Activated CD4-positive, alpha-beta memory T cell treated with anti-CD3 and anti-CD28 coated beads, Interleukin-2, amount 10 ng/mL, durations not matched to agents 7 days and 5 days (primary cell): ENCODE results near the gene C17orf50. TPM values are rescaled to one million over a fixed set of nuclear protein-coding genes. Genes with fewer than 3 reads are reported as not detected.

Source experiments
- CTCF ChIA-PET: fragments of 350-600 bp; sonication (Branson Sonifier 250); formaldehyde crosslinking; loops from one replicate; lab custom pipeline; 2021; ENCODE audit warnings: antibody characterized with exemption, inconsistent platforms; lab: Charles Lee
- POLR2A ChIA-PET: fragments of 350-600 bp; sonication (Branson Sonifier 250); formaldehyde crosslinking; loops from one replicate; lab custom pipeline; 2021; ENCODE audit warnings: antibody characterized with exemption; lab: Charles Lee
- DNase-seq: peaks from one replicate; pipeline ENCODE4 v3.0.0-alpha.2; 2020
- H3K27ac Mint-ChIP-seq: one replicate; pipeline ENCODE4 v1.8.0; 2021; ENCODE audit warnings: mild to moderate bottlenecking, mixed read lengths
- H3K27me3 Mint-ChIP-seq: one replicate; pipeline ENCODE4 v1.8.0; 2021; ENCODE audit warnings: mixed read lengths
- H3K36me3 Mint-ChIP-seq: one replicate; pipeline ENCODE4 v1.8.0; 2021; ENCODE audit warnings: low read depth, mixed read lengths
- H3K4me1 Mint-ChIP-seq: one replicate; pipeline ENCODE4 v1.8.0; 2021; ENCODE audit warnings: mixed read lengths
- H3K4me3 Mint-ChIP-seq: one replicate; pipeline ENCODE4 v1.8.0; 2021; ENCODE audit warnings: mild to moderate bottlenecking, mixed read lengths
- H3K9me3 Mint-ChIP-seq: one replicate; pipeline ENCODE4 v1.8.0; 2021; ENCODE audit warnings: mixed read lengths
- total RNA-seq, 2 experiments: library from RNA; stranded (reverse); gene quantifications; one replicate each; pipeline ENCODE4 v1.2.3, GENCODE V29; 2021

Gene C17orf50
- total RNA-seq, 2 experiments from 2014 or later = not detected

DNA sequence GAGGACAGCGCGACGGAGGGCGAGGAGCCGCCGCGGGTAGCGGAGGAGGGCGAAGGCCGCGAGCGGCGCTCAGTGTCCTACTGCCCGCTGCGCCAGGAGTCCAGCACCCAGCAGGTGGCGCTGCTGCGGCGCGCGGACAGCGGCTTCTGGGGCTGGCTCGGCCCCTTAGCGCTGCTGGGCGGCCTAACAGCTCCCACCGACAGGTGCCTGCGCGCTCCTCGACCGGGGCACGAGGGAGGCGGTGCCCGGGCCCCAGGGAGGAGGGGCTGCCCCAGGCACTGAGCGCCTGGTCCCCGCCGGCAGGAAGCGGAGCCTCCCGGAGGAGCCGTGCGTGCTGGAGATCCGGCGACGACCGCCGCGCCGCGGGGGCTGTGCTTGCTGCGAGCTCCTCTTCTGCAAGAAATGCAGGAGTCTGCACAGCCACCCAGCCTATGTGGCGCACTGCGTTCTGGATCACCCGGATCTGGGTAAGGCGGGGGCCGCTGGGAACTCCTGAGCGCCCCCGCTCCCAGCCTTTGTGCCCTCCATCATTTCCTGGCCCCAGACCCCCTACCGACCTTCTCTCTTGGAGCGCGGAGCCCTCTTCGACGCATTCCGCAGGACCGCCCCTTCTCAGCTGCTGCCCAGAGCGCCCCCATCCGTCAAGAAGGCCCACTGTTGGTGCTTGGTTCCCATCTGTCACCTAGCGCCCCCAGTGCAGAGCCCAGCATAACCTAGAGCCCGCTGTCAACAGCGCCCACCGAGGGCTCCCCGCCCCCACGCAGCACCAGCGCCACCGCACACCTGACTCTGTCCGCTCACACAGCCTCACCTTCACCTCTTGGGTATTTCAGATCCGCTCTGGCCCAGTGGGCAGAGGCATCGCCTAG, 3.7 kb downstream of the C17orf50 start:
- Mint-ChIP-seq H3K4me3 (peak overlapping the region; percentile 82), H3K27ac (peak overlapping the region; percentile 65), H3K27me3 (peaks cover 4% of the 10 kb centered on the region), H3K9me3 (no peaks in the 10 kb centered on the region), H3K4me1 (peaks cover 9% of the 10 kb centered on the region), H3K36me3 (no peaks in the 10 kb centered on the region)
- CTCF ChIA-PET = interaction anchor here (0.6 to 12.7 kb wide), 59 partner anchors 9 to 794 kb away, joined by 3 to 286 read pairs (median 5); partner anchors contain the start of genes CCL5, GAS2L2, MMP28 and RASL10B
- peak; percentile 89 for DNase-seq
- POLR2A ChIA-PET = interaction anchor here (0.8 to 7.6 kb wide), 6 partner anchors 21 to 176 kb away, joined by 3 to 89 read pairs (median 4); partner anchors contain the start of genes MMP28 and TAF15

DNA sequence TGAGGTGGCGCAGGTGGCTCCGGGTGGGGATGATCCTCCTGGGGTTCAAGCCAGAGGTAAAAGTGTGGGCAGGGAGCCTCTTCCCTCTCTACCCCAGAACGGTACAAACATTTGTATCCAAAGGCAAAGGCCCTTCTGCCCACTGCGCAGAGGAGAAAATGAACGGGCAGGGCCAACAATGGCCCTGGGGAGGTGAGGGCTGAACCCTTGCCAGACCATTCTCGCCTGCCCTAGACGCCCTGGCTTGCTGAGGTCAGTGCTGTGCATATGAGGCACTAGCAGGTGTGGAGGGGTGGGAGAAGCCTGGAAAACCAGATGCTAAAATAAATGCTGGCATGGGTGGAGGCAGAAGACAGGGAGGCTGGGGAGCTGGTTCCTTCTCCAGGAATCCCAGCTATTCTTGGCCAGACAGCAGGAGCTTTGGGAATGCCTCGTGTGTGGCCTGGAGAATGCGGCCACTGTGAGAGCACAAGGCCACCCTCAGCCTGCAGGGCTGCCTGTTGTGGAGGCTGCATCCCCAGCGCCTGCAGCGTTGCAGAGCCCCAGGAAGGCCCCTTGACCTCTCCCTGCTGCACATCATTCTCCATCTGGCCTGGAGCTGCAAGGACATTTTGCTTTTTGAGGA, 4.5 kb downstream of the C17orf50 start:
- Mint-ChIP-seq H3K27ac (no peak overlapping the region), H3K27me3 (peaks cover under 1% of the 10 kb centered on the region), H3K4me1 (peaks cover 9% of the 10 kb centered on the region), H3K4me3 (peak overlapping the region; percentile 82), H3K9me3 (no peaks in the 10 kb centered on the region), H3K36me3 (no peaks in the 10 kb centered on the region)
- POLR2A ChIA-PET = interaction anchor here (1.4 to 7.6 kb wide), 2 partner anchors 44 to 92 kb away, joined by 3 to 89 read pairs; partner anchors contain the start of gene TAF15
- CTCF ChIA-PET = interaction anchor here (1.0 to 12.7 kb wide), 12 partner anchors 8 to 148 kb away, joined by 3 to 286 read pairs (median 6); partner anchors contain the start of gene TAF15
- DNase-seq = no peak

DNA sequence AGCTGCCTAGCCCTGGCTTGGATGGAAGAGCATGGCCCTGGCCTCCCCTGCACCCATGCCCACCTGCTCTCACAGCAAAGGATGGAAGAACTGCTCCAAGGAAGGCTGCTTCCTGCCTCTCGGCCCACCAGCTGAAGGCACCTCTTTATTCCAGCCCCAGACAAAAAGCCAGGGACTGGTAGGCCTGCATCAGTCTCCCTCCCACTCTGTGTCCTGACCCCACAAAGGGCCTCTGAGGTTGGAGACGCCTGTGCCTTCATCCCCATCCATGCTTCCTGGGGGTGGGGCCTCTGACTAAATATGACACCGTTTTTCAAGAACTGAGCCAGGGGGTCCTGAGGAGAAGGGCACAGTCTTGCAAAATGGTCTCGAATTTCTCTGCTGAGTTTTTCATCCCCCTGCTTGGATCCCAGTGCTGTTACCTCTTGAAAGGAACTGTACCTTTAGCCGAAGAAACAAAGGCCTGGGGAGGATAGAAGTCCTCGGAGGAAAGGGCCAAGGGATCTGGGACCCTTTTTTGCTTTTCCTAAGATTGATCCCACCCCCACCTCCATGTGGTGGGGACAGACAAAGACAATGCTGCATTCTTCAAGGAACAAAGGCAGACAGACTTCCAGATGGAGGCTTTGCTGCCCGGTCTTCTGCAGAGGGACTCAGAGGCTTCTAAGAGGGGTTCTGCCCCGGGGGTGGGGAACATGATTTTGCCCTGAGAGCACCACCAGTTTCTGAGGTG, 5.2 kb downstream of the C17orf50 start:
- POLR2A ChIA-PET = interaction anchor here (7.6 kb wide), 1 partner anchor 44 kb away, joined by 89 read pairs; the partner anchor contains the start of gene TAF15
- no peak overlapping the region for H3K4me3 Mint-ChIP-seq
- DNase-seq = no peak

DNA sequence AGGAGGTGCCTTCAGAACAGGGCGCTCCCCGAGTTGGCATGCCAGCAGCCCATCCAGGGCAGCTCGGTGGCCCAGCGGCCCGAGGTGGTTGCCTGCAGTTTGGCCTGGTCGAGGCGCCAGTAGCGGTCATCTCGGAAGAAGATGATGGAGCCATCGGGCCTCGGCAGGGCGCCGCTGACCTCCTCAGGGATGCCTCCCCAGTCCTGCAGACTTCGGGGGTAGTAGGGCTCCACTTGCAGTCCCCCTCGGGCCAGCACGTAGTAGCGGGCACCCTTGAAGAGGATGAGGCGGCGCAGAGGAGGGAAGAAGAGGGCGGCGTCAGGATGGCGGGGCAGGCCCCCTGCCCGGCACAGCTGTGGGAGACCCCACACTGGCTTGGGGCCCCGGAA, 5.8 kb downstream of the C17orf50 start:
- peaks cover 9% of the 10 kb centered on the region for H3K4me1 Mint-ChIP-seq
- POLR2A ChIA-PET = interaction anchor here (7.6 kb wide), 1 partner anchor 43 kb away, joined by 89 read pairs; the partner anchor contains the start of gene TAF15

More for the DNA sequence above, 5.2 kb downstream of the C17orf50 start:
- Mint-ChIP-seq H3K9me3 (no peaks in the 10 kb centered on the region), H3K36me3 (no peaks in the 10 kb centered on the region), H3K27me3 (no peaks in the 10 kb centered on the region), H3K4me1 (peaks cover 9% of the 10 kb centered on the region), H3K27ac (no peak overlapping the region)
- CTCF ChIA-PET = interaction anchor here (1.0 to 12.7 kb wide), 6 partner anchors 8 to 42 kb away, joined by 3 to 286 read pairs (median 6); partner anchors contain the start of gene TAF15

DNA sequence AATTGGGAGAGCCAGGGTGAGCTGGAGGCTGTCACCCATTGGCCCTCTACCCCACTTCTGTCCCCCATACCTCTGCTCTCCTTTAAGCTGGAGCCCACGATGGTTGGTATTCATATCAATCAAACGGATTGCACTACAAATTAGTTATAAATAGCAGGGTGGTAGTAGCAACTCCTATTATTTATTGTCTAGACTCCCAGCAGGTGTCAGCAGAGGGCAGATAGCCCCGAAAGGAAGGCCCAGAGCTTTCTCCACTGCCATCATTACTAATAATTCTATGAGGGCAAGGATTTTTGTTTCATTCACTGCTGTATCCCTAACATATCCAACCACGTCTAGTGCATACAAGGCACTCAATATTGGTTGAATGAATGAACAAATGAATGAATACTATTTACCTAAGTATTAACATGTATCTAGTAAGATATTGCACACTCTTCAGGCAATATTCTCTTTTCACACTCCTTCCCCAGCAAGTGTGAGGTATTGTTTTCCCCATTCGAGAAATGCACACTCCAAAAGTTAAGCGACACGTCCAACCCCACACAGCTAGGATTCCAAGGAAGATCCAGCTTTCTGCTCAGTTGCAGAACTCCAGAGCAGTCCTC, 6.3 kb downstream of the C17orf50 start:
- ChIA-PET POLR2A (interaction anchor here (7.6 kb wide), 1 partner anchor 42 kb away, joined by 89 read pairs; the partner anchor contains the start of gene TAF15), CTCF (interaction anchor here (0.8 to 12.7 kb wide), 6 partner anchors 9 to 41 kb away, joined by 3 to 286 read pairs (median 4); partner anchors contain the start of gene TAF15)
- Mint-ChIP-seq H3K4me3 (no peak overlapping the region), H3K36me3 (no peaks in the 10 kb centered on the region), H3K27ac (no peak overlapping the region), H3K4me1 (peaks cover 9% of the 10 kb centered on the region), H3K27me3 (peaks cover 3% of the 10 kb centered on the region), H3K9me3 (no peaks in the 10 kb centered on the region)
- peak; percentile 34 for DNase-seq

More for the DNA sequence above, 5.8 kb downstream of the C17orf50 start:
- no peak overlapping the region for H3K27ac Mint-ChIP-seq
- H3K9me3 Mint-ChIP-seq = no peaks in the 10 kb centered on the region
- CTCF ChIA-PET = interaction anchor here (0.8 to 12.7 kb wide), 5 partner anchors 9 to 41 kb away, joined by 3 to 286 read pairs (median 4); partner anchors contain the start of gene TAF15
- no peaks in the 10 kb centered on the region for H3K27me3 Mint-ChIP-seq
- DNase-seq = no peak
- no peaks in the 10 kb centered on the region for H3K36me3 Mint-ChIP-seq
- H3K4me3 Mint-ChIP-seq = no peak overlapping the region

DNA sequence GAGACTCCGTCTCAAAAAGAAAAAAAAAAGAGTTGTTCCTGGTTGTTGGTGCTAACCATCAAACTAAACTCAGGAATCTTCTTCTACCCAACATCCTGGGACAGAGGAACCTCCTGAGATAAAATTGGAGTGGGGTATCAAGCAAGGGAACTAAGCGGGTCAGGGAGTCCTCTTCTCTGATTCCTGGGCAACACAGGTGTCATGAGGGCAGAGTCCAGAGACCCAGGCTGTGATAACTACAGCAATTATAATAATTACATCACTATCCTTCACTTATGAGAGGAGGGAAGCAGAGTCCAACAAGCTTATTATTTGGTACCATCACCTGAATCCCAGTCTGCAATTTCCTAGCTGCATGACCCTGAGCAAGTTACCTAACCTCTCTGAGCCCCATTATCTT, 8.1 kb downstream of the C17orf50 start:
- POLR2A ChIA-PET = interaction anchor here (7.6 kb wide), 1 partner anchor 41 kb away, joined by 89 read pairs; the partner anchor contains the start of gene TAF15
- H3K4me1 Mint-ChIP-seq = peaks cover 9% of the 10 kb centered on the region
- CTCF ChIA-PET = interaction anchor here (1.2 to 12.7 kb wide), 2 partner anchors 28 to 39 kb away, joined by 3 to 286 read pairs; partner anchors contain the start of gene TAF15
- H3K9me3 Mint-ChIP-seq = no peaks in the 10 kb centered on the region
- no peak overlapping the region for H3K4me3 Mint-ChIP-seq
- DNase-seq = no peak
- H3K27ac Mint-ChIP-seq = no peak overlapping the region
- no peaks in the 10 kb centered on the region for H3K36me3 Mint-ChIP-seq
- H3K27me3 Mint-ChIP-seq = peaks cover 11% of the 10 kb centered on the region

DNA sequence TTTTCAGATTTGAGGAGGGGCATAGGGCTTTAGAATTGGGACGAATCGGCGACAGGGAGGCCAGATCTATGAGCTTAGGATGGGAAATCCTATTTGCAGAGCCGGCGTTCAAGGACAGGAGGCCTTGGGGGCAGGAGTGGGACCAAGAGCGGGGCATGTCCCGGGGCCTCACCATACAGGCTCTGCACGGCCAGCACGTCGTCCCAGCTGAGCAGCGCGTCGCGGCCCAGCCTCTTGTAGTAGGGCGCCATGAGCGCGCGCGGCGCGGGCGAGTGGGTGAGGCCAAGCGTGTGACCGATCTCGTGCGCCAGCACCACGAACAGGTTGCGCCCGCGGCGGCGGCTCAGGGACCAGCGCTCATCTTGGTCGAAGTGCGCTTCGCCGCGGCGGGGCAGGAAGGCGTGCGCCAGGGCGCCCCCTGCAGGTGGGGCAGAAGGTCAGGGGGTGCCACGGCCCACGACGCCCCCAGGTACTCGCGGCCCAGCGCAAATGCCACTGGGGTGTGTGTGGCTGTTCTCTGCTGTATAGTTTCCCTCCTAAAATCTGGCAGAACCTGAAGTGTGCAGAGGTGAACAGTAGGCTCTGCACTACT, 9.3 kb downstream of the C17orf50 start:
- POLR2A ChIA-PET = interaction anchor here (7.6 kb wide), 1 partner anchor 39 kb away, joined by 89 read pairs; the partner anchor contains the start of gene TAF15

DNA sequence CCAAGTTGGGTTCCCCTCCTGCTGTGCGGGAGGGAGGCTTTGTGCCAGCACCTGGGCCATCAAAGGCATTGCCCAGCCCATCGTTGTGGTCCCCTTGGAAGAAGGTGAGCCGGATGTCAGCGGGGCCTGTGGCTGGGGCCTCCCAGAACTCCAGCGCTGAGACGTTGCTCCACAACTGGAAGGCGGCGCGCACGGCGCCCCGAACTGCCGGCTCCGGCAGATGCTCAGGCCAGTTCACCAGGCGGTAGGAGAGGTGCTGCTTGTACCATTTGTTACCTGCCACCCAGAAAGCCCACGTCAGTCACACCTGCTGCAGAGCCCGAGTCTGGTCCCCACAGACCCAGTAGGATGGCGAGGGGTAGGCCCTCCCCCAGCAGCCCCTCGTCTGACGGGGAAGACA, 12.4 kb downstream of the C17orf50 start:
- Mint-ChIP-seq H3K9me3 (no peaks in the 10 kb centered on the region), H3K27me3 (peaks cover 23% of the 10 kb centered on the region), H3K4me3 (no peak overlapping the region), H3K4me1 (no peaks in the 10 kb centered on the region), H3K36me3 (no peaks in the 10 kb centered on the region), H3K27ac (no peak overlapping the region)
- ChIA-PET CTCF (interaction anchor here (1.5 kb wide), 1 partner anchor 8 kb away, joined by 7 read pairs; no protein-coding TSS in a partner anchor), POLR2A (no interaction called here)
- no peak for DNase-seq

More for the DNA sequence above, 9.3 kb downstream of the C17orf50 start:
- Mint-ChIP-seq H3K4me1 (peaks cover under 1% of the 10 kb centered on the region), H3K4me3 (no peak overlapping the region), H3K27ac (no peak overlapping the region), H3K9me3 (no peaks in the 10 kb centered on the region), H3K36me3 (no peaks in the 10 kb centered on the region), H3K27me3 (peaks cover 11% of the 10 kb centered on the region)
- CTCF ChIA-PET = interaction anchor here (1.1 to 12.7 kb wide), 3 partner anchors 24 to 38 kb away, joined by 3 to 286 read pairs (median 3); partner anchors contain the start of gene TAF15
- DNase-seq = no peak

DNA sequence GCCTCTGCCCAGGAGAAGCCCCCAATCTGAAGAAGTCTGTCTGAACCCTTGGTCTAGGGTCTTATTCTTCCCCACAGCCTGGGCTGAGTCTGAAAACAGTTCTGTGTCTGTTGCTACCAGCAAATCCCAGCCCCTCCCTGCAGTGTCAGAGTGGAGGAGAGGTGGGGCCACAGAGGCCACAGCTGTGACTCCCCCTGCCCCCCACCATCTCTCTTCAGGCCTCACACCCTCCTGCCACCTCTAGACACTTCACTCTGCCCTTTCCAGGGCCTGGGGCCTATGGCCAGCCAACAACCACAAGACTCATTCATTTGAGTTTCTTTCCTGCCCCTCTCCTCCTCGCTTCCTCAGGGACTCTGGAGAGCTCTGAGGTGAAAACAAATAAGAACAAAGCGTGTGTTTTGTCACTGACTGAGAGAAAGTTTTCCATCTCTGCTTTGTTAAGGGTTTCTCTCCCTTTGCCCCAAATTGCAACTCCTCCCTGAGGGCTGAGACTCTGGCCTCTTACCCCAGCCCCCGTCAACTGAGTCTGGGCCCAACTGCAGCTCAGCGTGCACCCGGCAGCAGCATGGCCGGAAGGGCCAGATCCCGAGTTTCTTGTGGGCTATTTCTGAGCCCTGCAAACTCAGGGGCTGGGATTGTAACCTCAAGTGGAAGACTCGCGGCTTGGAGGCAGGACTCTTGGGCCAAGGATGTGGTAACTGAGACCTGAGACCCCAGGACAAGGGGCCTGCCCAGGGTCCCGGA, 13.2 kb downstream of the C17orf50 start:
- no peak overlapping the region for H3K27ac Mint-ChIP-seq
- no peaks in the 10 kb centered on the region for H3K4me1 Mint-ChIP-seq
- no peak overlapping the region for H3K4me3 Mint-ChIP-seq
- POLR2A ChIA-PET = interaction anchor here (1.1 kb wide), 1 partner anchor 35 kb away, joined by 3 read pairs; the partner anchor contains the start of gene TAF15
- no peak for DNase-seq
- H3K27me3 Mint-ChIP-seq = peaks cover 29% of the 10 kb centered on the region
- H3K36me3 Mint-ChIP-seq = no peaks in the 10 kb centered on the region
- no peaks in the 10 kb centered on the region for H3K9me3 Mint-ChIP-seq
- CTCF ChIA-PET = interaction anchor here (1.5 kb wide), 1 partner anchor 9 kb away, joined by 7 read pairs; no protein-coding TSS in a partner anchor

DNA sequence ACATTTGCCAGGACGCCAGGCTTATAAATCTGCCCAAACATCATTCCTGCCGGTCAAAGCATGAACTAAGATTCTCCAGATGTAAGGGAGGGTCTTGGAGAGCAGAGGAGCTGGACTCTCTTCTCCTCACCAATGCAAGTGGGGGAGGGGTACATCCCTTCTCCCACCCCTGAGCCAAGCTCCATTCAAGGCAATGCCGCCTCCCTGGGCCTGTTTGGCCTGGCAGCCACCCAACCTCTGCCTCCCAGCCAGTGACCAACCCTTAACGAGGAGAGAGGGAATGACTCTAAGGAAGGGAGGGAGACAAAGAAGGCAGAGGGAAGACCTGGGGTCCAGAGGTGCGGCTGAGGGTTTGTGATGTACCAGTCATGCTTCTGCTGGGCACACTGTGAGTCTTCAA, 13.8 kb downstream of the C17orf50 start:
- Mint-ChIP-seq H3K27ac (no peak overlapping the region), H3K36me3 (no peaks in the 10 kb centered on the region), H3K27me3 (peaks cover 31% of the 10 kb centered on the region), H3K9me3 (no peaks in the 10 kb centered on the region), H3K4me3 (no peak overlapping the region), H3K4me1 (no peaks in the 10 kb centered on the region)
- ChIA-PET CTCF (interaction anchor here (1.5 to 2.5 kb wide), 2 partner anchors 10 kb away, joined by 7 to 9 read pairs; no protein-coding TSS in a partner anchor), POLR2A (interaction anchor here (1.1 kb wide), 1 partner anchor 34 kb away, joined by 3 read pairs; the partner anchor contains the start of gene TAF15)
- no peak for DNase-seq
